G401.6 (cell line): ENCODE data around the gene B4GALNT4.
"Not testable (repeated sequence)": the region's sequence is repeated elsewhere in the genome, so short reads cannot be mapped to it uniquely, and the experiment has no call there.

Experiments
- FAIRE-seq: peaks from 2 replicates; lab custom pipeline; 2012; peaks lifted over from hg19 to GRCh38; lab: Jason Lieb, UNC

Gene B4GALNT4

DNA sequence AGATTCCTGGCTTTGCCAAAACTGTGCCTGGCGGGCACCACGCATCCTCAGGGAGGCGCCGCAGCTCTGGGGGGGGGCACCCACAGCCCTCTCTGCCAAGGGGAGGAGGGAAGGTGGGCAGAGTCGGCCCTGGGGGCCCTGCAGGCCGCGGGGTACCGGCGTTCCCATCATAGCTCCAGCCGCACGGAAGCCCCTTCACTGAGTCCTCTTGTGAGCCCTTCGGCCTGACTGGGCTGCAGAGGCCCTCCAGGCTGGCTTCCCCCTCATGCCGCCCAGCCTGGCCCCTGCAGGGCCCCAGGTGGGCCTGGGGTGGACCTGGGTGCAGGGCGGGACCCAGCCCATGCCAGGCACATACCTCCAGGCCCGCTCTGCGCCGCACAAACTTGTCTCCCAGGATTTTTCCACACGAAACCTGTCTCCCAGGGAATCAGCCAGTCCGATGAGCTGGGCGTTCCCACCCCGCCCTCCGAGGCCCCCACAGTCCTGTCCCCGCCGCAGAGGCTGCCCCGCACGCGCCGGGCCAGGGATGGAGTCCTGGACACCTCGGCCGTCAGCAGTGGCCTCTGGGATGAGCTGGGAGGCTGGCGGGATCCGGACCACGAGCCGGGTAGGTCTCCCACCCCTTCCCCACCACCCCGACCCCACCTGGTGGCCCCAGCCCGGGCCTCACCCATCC lies 22.9 kb downstream of the B4GALNT4 start:
- no peak for FAIRE-seq

DNA sequence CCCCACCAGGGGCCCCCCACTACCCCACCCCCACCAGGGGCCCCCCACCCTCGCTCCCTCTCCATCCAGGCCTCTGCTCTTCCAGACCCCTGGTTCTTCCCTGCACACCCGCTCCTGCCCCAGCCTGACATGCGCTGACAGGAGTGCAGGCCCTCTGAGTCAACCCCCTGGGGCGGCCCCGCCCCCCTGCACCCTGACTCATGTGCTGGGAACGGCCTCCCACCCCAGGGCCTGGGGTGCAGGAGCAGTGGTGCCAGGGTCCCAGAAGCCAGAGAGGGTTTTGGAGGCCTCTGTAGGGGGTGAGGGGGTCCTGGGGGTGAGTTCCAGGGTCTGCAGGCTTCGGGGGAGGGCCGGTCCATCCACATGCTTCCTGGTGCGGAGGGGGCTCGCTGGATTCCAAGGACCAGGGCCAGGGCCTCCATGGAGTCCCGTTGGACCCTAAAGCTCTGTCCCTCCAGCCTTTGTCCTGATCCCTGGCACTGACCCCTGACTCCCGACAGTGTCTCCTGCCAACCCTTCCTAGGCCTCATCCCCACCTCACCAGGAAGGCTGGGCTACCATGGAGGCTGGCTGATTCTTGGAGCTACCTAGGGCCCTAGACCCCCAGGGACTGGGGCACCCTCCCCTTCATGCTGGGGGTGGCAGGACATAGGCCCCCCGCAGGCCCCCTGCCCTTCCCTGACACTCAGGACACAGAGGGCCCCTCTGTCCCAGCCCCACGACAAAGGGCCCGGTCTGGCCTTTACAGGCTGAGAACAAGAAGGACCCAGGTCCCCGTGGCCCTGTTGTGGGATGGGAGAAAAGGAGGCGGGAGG lies 24.1 kb downstream of the B4GALNT4 start:
- FAIRE-seq: no peak

DNA sequence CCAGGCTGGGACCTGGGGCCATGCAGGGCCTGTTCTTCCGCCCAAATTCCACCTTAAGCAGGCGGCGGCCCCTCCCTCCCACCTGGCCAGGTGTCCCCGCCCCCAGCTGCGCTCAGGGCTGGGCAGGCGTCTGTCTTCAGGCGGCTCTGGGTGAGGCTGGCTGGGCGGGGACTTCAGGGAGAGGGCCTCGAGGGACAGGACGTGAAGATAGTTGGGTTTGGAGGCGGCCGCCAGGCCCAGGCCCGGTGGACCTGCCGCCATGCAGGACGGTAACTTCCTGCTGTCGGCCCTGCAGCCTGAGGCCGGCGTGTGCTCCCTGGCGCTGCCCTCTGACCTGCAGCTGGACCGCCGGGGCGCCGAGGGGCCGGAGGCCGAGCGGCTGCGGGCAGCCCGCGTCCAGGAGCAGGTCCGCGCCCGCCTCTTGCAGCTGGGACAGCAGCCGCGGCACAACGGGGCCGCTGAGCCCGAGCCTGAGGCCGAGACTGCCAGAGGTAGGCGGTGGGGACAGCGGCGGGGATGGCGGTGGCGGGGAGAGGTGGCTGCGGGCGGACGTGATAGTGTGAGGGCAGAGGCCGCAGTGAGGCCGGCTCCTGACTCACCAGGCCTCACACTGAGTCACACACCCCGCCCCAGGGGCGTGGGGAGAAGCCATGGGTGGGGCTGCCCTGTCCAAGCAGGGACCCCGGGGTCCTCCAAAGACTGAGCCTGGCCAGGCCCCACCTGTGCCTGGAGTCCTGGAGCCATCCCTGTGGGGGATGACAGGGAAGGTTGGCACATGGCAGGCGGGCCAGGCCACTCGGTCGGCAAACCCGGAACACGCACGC lies 24.9 kb downstream of the B4GALNT4 start, which contains the start of gene PKP3:
PKP3 (plus strand) TSS at position 176 of the 824 bp plus-strand sequence; CDS start at position 260, 84 bp downstream.
- FAIRE-seq: no peak

DNA sequence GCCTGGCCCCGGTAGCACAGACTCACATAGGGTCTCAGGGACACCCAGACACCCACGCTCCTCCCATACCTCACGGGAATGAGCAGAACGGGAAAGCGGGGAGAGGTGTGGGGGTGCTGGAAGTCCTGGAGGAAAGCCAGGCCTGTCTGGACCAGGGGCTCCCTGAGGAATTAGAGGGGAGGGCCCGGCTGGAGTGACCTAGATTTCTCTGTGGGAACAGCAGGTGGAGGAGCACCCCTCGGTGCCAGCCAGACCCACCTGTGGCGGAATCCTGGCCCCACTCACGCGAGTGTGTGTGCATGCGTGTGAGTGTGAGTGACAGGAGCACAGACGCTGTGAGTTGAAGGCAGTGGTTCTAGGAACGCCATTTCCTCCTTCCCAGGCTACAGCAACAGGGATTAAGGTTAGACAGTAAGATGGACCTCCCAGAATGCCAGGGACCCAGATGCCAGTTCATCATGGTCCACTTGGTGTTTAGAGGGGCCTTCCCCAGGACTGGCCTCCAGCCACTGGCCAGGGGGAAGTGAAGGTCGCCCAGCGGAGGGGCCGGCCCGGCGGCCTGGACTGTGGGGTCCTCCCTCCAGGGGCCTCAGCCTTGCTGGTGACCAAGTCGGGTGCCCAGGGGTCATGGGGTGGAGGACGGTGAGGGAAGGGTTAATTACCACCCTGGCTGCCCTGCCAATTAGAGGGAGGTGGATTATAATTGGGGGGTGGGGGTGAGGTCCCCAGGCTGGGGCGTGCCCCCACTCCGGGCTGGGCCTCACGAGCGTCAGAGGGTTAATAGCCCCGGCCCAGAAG lies 25.8 kb downstream of the B4GALNT4 start:
- FAIRE-seq: no peak

DNA sequence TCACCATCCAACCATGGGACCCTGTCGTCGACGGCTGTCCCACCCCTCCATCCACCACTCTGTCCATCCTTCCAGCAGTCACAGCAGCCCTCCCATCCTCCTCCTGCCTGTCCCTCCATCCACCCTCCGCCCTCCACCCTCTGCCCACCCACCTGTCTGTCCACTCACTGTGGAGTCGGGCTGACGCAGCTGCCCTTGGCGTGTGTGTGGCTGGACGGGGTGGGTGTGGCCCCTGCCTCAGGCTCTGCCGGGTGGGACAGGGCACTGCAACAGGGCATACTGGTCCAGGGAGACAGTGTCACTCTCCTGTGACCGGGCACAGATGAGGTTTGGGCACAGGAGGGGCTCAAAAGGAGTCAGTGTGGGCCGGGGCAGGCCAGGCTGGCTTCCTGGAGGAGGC lies 26.6 kb downstream of the B4GALNT4 start:
- no peak for FAIRE-seq

DNA sequence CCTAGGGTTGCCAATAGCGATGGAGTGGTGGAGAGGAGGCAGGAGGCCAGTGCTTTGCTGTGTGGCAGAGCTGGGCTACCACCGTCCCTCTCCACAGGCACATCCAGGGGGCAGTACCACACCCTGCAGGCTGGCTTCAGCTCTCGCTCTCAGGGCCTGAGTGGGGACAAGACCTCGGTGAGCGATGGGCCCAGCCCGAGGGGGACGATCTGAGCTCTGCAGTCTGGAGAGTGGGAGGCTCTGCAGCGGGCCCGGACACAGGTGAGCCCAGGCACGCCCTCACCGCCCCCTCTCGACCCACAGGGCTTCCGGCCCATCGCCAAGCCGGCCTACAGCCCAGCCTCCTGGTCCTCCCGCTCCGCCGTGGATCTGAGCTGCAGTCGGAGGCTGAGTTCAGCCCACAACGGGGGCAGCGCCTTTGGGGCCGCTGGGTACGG lies 27.2 kb downstream of the B4GALNT4 start:
- no peak for FAIRE-seq

DNA sequence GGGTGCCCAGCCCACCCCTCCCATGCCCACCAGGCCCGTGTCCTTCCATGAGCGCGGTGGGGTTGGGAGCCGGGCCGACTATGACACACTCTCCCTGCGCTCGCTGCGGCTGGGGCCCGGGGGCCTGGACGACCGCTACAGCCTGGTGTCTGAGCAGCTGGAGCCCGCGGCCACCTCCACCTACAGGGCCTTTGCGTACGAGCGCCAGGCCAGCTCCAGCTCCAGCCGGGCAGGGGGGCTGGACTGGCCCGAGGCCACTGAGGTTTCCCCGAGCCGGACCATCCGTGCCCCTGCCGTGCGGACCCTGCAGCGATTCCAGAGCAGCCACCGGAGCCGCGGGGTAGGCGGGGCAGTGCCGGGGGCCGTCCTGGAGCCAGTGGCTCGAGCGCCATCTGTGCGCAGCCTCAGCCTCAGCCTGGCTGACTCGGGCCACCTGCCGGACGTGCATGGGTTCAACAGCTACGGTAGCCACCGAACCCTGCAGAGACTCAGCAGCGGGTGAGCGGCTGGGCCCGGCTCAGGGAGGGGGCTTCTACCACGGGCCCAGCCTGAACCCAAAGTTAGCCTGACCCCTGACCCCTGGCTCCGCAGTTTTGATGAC lies 27.7 kb downstream of the B4GALNT4 start:
- no peak for FAIRE-seq

DNA sequence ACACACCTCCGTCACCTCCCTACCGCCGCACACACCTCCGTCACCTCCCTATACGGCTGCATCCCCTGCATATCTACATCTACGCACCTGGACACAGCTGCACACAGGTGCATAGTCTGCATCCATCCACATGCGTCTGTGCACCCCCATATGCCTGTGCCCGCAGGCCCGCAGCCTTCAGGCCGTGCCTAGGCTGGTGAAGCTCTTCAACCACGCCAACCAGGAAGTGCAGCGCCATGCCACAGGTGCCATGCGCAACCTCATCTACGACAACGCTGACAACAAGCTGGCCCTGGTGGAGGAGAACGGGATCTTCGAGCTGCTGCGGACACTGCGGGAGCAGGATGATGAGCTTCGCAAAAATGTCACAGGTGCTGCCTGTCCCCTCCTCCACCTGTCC lies 29.5 kb downstream of the B4GALNT4 start:
- no peak for FAIRE-seq

DNA sequence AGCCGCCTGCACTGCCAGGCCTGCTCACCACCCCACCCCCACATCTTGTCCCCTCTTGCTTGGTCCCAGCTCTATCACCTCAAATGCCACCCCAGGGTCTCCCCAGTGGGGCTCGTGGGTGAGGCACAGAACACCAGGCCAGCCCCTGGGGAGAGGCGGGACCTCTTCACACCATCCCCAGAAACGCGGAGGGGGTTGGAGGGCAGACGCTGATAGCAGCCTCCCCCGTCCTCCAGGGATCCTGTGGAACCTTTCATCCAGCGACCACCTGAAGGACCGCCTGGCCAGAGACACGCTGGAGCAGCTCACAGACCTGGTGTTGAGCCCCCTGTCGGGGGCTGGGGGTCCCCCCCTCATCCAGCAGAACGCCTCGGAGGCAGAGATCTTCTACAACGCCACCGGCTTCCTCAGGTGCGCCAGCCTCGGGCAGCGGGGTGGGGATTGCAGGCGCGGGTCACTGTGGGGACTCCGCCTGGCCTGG lies 30.5 kb downstream of the B4GALNT4 start:
- no peak for FAIRE-seq

DNA sequence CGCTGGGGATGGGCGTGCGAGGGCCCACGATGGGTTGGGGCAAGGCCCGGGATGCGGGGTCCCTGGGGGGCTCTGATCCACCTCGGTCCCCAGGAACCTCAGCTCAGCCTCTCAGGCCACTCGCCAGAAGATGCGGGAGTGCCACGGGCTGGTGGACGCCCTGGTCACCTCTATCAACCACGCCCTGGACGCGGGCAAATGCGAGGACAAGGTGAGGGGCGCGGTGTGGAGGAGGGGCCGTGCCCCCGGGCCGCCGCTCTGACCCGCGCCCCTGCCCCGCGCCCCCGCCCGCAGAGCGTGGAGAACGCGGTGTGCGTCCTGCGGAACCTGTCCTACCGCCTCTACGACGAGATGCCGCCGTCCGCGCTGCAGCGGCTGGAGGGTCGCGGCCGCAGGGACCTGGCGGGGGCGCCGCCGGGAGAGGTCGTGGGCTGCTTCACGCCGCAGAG lies 31.0 kb downstream of the B4GALNT4 start:
- no peak for FAIRE-seq

DNA sequence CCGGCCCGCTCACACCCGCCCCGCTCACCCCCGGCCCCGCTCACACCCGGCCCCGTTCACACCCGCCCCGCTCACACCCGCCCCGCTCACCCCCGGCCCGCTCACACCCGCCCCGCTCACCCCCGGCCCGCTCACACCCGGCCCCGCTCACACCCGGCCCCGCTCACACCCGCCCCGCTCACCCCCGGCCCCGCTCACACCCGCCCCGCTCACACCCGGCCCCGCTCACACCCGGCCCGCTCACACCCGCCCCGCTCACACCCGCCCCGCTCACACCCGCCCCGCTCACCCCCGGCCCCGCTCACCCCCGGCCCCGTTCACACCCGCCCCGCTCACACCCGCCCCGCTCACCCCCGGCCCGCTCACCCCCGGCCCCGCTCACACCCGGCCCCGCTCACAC lies 31.9 kb downstream of the B4GALNT4 start:
- not testable (repeated sequence) for FAIRE-seq

DNA sequence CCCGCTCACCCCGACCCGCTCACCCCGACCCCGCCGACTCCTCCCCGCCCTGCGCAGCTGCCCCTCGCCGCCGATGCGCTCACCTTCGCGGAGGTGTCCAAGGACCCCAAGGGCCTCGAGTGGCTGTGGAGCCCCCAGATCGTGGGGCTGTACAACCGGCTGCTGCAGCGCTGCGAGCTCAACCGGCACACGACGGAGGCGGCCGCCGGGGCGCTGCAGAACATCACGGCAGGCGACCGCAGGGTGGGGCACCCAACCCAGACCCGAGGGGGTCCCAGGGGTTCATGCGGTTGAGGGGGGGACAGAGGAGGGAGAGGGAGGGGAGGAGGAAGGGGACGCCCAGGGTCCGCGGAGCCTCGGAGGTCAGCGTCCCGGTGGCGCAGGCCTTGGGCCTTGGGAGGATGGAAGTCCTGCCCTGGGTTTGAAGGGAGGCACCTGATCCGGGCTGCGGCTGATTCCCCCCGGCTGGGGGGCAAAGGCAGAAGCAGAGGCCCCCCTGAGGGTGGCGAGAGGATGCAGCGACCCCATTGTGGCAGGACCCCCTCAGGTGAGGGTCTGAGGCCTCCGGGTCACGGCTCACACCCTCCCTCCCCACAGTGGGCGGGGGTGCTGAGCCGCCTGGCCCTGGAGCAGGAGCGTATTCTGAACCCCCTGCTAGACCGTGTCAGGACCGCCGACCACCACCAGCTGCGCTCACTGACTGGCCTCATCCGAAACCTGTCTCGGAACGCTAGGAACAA lies 33.9 kb downstream of the B4GALNT4 start:
- FAIRE-seq: no peak

DNA sequence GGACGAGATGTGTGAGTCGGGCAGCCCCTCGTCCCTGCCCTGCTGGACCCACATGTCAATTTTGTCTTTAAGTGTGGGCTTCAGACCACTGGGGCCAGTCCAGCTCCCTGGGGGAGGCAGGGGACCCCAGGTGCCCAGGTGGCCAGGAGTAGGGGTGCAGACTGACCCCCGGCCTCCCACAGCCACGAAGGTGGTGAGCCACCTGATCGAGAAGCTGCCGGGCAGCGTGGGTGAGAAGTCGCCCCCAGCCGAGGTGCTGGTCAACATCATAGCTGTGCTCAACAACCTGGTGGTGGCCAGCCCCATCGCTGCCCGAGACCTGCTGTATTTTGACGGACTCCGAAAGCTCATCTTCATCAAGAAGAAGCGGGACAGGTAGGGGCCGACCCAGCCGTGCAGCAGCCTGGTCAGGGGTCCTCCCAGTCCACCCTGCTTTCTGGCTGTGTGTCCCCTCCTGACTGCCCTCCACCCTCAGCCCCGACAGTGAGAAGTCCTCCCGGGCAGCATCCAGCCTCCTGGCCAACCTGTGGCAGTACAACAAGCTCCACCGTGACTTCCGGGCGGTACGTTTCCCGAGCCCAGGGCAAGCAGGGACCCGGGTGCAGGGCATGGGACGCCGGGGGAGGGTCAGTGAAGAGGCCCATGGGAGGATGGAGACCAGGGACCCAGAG lies 34.6 kb downstream of the B4GALNT4 start:
- no peak for FAIRE-seq

DNA sequence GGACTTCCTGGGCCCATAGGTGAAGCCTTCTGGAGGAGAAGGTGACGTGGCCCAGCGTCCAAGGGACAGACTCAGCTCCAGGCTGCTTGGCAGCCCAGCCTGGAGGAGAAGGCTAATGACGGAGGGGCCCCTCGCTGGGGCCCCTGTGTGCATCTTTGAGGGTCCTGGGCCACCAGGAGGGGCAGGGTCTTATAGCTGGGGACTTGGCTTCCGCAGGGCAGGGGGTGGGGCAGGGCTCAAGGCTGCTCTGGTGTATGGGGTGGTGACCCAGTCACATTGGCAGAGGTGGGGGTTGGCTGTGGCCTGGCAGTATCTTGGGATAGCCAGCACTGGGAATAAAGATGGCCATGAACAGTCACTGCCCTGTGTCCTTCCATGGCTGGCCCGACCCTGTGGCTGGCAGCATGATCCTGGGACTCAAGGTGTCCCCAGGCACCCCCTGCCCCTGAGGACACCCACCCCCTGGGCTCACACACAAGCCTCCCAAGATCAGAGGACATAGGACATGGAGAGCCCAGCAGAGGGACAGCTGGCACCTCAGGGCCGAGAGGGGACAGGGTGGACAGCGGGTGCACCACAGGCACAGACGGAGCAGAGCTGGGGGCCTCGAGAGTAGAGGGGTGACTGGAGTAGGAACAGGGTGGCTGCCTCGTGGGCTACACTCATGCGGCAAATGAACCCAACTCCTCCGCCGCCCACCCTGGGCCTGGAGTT lies 35.4 kb downstream of the B4GALNT4 start:
- FAIRE-seq: no peak

DNA sequence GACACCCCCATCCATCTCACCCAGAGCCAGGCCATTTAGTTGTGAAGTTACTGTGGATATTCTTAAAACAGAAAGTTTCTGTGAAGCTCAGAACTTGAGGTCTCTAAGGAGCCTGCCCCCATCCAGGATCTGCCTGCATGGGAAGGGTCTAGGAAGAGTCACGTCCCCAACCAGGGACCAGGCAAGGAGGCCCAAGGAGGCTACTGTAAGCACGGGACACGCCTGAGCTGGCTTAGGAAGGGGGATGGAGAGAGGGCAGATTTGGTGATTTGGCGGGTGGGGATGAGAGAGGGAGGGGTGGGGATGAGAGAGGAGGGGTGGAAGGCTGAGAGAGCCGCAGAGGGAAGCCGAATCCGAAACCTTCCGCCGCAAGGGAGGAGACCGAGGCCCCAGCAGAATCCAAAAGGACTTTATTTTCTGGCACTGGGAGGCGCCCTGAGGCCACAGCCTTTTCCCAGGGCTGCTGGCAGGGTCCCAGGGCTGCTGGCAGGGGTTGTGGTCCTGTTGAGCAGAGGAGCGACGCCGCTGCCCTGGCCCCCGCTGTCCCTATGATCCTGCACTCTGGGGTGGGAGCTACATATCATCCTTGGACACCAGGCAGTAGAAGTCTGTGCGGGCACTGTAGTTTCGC lies 36.1 kb downstream of the B4GALNT4 start:
- FAIRE-seq: no peak

DNA sequence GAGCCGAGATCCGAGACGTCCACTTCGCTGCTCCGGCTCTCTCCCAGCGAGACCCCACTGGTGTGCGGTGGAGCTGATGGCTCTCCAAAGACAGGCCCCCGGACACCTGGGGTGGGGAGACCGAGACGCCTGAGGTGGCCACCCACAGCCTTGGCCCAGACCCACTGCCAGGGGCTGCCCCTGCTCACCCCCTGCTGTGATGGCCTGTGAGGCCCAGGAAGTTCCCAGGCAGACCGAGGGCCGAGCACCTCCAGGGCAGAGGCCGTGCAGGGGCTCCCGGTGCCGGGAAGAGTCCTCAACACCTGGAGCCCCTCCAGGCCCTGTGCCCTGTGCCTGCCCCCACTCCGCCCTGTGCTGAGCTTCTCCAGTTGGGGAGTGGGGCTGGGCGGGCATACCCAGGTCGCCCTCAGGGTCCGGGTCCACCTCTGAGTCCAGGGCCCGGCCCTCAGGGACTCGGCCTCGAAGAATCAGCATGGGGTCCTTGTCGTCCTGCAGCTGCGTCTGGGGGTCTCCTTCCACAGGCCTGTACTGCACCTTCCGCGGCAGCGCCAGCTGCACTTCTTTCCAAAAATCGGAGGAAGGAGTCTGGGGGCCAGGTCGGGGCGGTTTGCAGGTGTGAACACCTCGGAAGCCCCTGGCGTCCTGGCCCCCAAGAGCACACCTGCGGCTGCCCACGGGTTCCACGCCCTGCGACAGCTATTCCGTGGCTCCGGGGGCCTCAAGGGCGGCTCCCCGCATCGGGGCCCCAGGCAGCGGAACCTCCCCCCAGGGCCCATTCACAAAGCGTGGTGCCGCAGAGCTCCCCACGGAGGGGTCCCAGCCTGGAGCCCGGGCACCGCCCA lies 36.9 kb downstream of the B4GALNT4 start:
- FAIRE-seq: no peak

DNA sequence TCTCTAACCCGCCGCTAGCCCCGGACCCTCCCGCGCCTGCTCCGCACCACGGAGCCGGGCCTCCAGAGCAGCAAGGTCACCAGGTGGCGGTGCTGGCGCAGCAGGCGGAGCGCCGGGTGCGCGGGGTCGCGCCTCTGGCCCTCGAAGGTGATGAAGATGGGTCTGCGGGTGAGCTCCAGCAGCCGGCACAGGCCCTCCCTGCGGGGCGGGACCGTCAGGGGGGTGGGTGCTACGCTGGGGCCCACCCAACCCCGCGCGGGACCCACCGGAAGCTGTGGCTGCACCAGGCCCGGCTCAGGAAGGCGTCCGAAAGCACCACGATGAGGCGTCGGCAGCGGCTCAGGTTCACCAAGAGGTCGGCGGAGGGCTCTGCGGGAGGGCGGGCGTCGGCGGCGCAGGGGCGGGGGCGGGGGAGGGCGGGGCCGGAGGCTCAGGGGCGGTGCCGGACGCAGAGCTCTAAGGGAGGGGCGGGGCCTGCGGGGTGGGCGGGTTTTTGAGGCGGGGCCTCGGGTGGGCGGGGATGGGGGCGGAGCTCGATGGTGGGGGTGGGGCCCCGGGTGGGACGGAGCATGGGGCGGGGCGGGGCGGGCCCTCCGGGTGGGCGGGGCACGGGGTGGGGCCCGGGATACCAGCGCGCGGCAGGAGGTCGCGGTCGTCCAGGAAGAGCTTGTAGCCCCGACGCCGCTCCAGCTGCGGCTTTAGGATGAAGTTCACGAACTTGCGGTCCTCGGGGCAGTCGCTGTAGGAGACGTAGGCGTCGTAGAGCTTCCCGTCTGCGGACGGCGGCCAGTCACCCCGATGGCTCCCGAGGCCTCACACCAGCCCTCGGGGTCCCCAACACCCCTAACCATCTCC lies 37.7 kb downstream of the B4GALNT4 start:
- no peak for FAIRE-seq
